NCI-H2107 treated with DMSO at 0.1 percent for 48 hours (cell line): ENCODE measurements around the gene VEPH1.

ENCODE experiments used
- DNase-seq: peaks from one replicate; lab custom pipeline; 2025; ENCODE audit not compliant: unreplicated experiment; lab: John Stamatoyannopoulos, UW

VEPH1 gene

GRCh38 chr3:157393113-157393512 lies 110.1 kb downstream of the VEPH1 start:
- no peak for DNase-seq

- DNase-seq = no peak
These were observed 111.1 kb downstream of the VEPH1 start for GRCh38 chr3:157392104-157392503.

- no peak for DNase-seq
These were observed 112.3 kb downstream of the VEPH1 start for GRCh38 chr3:157390713-157391515.

- no peak for DNase-seq
These were observed 114.2 kb downstream of the VEPH1 start for GRCh38 chr3:157388976-157389375.

GRCh38 chr3:157387708-157388435 lies 115.3 kb downstream of the VEPH1 start:
- no peak for DNase-seq

- DNase-seq = no peak
These were observed 118.7 kb downstream of the VEPH1 start for GRCh38 chr3:157384491-157384890.

- DNase-seq = no peak
These were observed 119.2 kb downstream of the VEPH1 start for GRCh38 chr3:157384031-157384430.

- DNase-seq = no peak
These were observed 121.6 kb downstream of the VEPH1 start for GRCh38 chr3:157381606-157382005.

GRCh38 chr3:157379525-157380140 lies 123.6 kb downstream of the VEPH1 start:
- no peak for DNase-seq

- no peak for DNase-seq
These were observed 126.5 kb downstream of the VEPH1 start for GRCh38 chr3:157376603-157377300.

- DNase-seq = no peak
These were observed 127.8 kb downstream of the VEPH1 start for GRCh38 chr3:157375342-157375986.

- DNase-seq = no peak
These were observed 128.3 kb downstream of the VEPH1 start for GRCh38 chr3:157374933-157375332.

- no peak for DNase-seq
These were observed 129.4 kb downstream of the VEPH1 start for GRCh38 chr3:157373783-157374182.

GRCh38 chr3:157370867-157371266 lies 132.3 kb downstream of the VEPH1 start:
- DNase-seq = no peak

- no peak for DNase-seq
These were observed 133.3 kb downstream of the VEPH1 start for GRCh38 chr3:157369727-157370421.

- no peak for DNase-seq
These were observed 135.0 kb downstream of the VEPH1 start for GRCh38 chr3:157368171-157368570.

GRCh38 chr3:157363393-157363792 lies 139.8 kb downstream of the VEPH1 start:
- DNase-seq = no peak

GRCh38 chr3:157362348-157362747 lies 140.9 kb downstream of the VEPH1 start:
- no peak for DNase-seq

GRCh38 chr3:157360044-157360443 lies 143.2 kb downstream of the VEPH1 start:
- no peak for DNase-seq

GRCh38 chr3:157356541-157356940 lies 146.7 kb downstream of the VEPH1 start:
- DNase-seq = no peak
